ENCODE measurements around the gene AGO4.

DNA sequence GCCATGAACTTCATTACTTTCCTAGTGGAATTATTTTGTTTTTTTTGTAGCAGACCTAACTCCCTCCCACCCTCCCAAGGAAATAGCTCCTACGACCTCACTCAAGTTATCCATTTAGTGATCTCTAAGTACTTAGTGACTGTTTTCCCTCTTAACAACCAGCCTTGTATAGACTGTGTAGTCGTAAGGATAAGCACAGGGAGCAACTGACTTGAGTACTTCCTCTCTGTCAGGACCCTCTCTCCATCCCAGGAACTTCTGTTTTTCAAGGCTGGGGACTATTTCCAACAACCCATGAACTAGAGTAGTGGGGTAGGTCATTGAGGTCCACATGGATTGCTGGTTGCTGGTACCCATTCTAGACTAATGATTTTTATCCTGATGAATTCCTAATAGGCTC is 77.1 kb downstream of the AGO4 start:
- TF ChIP-seq MXI1 (IDR thresholded peaks at IDR 0.05; ENCODE audit: borderline replicate concordance, low read depth, low read length), result no peak
- TF ChIP-seq, protein P1, sequence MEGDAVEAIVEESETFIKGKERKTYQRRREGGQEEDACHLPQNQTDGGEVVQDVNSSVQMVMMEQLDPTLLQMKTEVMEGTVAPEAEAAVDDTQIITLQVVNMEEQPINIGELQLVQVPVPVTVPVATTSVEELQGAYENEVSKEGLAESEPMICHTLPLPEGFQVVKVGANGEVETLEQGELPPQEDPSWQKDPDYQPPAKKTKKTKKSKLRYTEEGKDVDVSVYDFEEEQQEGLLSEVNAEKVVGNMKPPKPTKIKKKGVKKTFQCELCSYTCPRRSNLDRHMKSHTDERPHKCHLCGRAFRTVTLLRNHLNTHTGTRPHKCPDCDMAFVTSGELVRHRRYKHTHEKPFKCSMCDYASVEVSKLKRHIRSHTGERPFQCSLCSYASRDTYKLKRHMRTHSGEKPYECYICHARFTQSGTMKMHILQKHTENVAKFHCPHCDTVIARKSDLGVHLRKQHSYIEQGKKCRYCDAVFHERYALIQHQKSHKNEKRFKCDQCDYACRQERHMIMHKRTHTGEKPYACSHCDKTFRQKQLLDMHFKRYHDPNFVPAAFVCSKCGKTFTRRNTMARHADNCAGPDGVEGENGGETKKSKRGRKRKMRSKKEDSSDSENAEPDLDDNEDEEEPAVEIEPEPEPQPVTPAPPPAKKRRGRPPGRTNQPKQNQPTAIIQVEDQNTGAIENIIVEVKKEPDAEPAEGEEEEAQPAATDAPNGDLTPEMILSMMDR (conservative IDR thresholded peaks at IDR 0.05; ENCODE audit: low read depth, low read length), result no peak
- no peak for TF ChIP-seq MAZ (IDR thresholded peaks at IDR 0.05; ENCODE audit: borderline replicate concordance, low read depth, low read length)
- no peak for TF ChIP-seq POLR2A (IDR thresholded peaks at IDR 0.05; ENCODE audit: low read depth, low read length)
- TF ChIP-seq FOS (IDR thresholded peaks at IDR 0.05; ENCODE audit: low read depth, low read length), result no peak
- no peak for TF ChIP-seq CHD1 (IDR thresholded peaks at IDR 0.05; ENCODE audit: low read depth, low read length)
- TF ChIP-seq, protein P2, sequence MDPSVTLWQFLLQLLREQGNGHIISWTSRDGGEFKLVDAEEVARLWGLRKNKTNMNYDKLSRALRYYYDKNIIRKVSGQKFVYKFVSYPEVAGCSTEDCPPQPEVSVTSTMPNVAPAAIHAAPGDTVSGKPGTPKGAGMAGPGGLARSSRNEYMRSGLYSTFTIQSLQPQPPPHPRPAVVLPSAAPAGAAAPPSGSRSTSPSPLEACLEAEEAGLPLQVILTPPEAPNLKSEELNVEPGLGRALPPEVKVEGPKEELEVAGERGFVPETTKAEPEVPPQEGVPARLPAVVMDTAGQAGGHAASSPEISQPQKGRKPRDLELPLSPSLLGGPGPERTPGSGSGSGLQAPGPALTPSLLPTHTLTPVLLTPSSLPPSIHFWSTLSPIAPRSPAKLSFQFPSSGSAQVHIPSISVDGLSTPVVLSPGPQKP (IDR thresholded peaks at IDR 0.05; ENCODE audit: borderline replicate concordance, low read depth, low read length), result no peak
- no peak for TF ChIP-seq NFE2L2 (IDR thresholded peaks at IDR 0.05; ENCODE audit: low read depth, low read length)
- TF ChIP-seq MAFK (IDR thresholded peaks at IDR 0.05; ENCODE audit: low read depth, low read length), result no peak
- no peak for TF ChIP-seq RAD21 (IDR thresholded peaks at IDR 0.05; ENCODE audit: low read length)

Measured in IMR-90 (cell line).